Central memory CD4-positive, alpha-beta T cell (primary cell): Measurements from ENCODE around the gene TYW3.
A peak's percentile ranks its signal among the peaks of the same experiment; 100 is the strongest.

Experiments
- DNase-seq: peaks from one replicate; pipeline ENCODE4 v3.0.0; 2022
- total RNA-seq, 3 experiments: gene quantifications; one replicate each; lab custom pipeline; 2026; lab: John Stamatoyannopoulos, UW

The TYW3 gene, protein sequence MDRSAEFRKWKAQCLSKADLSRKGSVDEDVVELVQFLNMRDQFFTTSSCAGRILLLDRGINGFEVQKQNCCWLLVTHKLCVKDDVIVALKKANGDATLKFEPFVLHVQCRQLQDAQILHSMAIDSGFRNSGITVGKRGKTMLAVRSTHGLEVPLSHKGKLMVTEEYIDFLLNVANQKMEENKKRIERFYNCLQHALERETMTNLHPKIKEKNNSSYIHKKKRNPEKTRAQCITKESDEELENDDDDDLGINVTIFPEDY
- 19.5 to 109 (median 44.1) reads per million in 3 experiments for total RNA-seq

DNA sequence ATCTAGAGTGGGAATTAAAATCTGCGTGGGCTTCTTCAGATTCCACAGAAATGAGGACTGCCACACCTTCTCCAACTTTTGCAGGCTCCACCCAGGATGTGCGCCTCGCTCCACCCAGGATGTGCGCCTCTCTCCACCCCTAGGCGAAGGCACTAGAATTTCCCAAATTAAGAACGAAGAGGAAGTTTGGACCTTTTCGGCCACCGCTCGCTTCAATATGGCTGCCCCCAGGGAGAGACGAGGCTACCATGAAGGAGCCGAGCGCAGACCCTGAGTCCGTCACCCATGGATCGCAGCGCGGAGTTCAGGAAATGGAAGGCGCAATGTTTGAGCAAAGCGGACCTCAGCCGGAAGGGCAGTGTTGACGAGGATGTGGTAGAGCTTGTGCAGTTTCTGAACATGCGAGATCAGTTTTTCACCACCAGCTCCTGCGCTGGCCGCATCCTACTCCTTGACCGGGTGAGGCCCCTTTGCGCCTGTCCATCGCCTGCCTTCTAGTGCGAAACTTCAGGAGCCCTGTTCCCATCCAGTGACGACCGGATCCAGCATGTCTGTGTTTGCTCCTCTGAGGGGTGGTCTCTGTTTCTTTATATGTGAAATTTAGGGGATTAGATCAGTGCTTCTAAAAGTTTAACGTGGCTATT, at the start of gene TYW3, which contains the start of gene CRYZ:
TYW3 (plus strand) TSS at position 193 of the 644 bp plus-strand sequence; CDS start at position 286, 93 bp downstream.
CRYZ (minus strand) TSS at position 91 of the 644 bp plus-strand sequence. CDS start 8,229 bp downstream, outside the sequence.
- DNase-seq, result peak; percentile 85

DNA sequence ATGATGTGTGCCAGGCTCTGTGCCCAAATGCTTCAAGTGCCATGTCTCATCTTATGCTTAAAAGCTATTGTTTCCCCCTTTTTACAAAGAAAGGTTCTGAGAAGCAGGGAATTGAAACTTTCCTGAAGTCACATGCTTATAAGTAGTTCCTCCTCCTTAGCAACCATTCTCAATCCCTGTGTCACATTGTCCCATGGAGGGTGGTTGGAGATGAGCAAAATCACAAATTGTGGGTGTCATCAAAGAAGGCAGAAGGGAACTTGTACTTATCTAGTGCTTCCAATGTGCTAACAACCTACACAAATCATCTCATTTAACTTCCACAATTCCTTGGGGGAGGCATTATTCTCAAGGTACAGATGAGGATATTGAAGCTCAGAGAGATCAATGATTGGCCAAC, 49.3 kb upstream of the TYW3 start:
- no peak for DNase-seq

DNA sequence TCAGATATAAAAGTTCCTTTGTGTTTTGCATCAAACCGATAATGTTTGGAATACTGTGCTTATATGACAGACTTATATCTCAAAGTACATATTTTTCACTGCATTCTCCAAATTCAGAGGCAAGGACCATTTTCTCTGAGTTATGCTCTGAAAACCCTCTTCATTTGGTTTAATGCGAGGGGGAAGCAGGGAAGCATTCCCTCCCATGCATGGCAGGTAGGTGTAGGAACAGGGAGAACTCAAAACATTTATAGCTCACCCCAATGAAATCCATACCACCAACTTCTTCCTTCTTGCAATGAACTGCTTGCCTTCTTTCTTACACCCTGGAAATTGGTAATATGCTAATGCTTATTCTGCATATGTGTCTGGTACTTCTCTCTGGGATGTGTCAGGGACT, 48.7 kb upstream of the TYW3 start:
- no peak for DNase-seq

DNA sequence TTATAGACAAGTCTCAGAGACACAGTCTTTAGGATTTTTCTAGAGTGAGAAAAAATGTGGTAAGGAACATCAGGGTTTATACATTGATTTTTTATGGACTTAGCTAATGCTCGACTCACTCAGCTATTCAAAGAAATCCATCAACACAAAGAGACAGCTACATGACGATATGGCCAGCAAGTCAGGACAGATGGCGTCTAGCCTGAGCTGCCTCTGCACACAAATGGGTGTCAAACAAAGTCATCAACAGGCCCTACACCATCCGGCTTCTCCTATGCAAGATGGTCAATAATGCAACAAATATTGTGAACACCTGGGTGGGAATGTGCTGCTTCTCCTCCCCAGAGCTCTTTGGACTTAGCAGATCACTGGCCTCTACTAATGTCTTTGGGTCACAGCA, 46.0 kb upstream of the TYW3 start:
- no peak for DNase-seq

DNA sequence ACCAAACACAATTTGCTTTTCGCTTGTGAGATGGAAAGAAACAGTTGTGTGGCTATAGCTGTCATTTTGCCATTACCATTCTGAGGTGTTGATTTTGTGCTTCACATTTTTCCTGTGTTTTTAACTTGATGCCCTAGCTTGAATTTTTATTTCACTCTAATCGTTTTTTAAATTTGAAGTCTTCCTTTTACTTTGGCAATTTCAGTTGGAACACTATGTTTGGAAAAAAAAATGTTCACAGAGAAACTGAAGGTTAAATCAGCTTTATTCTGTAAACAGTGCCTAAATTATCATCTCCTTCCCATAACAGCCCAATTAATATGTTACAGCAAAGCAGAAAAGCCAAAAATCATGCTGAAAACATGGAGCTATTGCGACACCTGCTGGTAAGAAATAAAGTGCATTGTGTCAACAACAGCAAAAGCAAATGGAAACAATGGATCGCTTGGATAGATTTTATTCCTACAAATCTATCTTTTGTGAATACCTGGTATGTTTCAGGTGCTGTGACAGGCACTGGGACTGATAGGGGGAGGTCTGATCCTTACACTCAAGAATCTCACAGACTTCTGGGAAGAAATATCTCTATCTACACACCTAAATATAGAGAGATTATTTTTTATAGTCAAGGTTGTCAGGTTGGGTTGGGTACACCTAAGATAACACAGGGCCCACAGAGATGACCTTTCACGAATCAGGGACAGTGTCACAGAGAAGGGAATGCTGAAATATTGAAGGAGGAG, 43.2 kb upstream of the TYW3 start:
- peak; percentile 20 for DNase-seq

DNA sequence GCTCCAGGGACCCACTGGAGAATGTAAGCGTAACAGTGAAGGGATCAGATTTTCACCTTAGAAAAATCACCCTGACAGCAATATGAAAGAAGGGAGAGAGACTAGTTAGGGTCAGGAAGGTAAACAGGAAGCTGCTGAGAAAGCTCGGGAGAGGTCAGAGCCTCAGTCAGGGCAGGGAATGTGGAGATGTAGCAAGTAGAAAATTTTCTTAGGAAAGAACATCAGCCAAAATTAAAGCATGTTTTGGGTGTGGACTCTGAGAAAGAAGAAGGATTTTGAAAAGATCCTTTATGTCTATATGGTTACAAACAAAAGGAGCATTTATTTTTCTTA, 42.6 kb upstream of the TYW3 start:
- DNase-seq, result no peak

DNA sequence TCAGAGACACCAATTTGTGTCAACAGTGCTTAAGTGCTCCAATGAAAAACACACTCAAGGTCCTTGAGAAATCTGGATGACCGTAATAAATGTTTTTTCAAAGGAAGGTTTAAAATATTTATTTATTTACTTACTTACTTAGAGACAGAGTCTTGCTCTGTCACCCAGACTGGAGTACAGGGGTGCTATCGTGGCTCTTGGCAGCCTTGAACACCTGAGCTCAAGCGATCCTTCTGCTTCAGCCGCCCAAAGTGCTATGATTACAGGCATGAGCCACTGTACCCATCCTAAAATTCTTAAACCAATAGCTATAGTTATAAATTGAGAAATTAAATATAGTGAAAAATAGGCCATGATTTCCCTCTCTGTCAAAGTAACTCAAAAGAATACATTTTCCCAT, 42.0 kb upstream of the TYW3 start:
- no peak for DNase-seq

DNA sequence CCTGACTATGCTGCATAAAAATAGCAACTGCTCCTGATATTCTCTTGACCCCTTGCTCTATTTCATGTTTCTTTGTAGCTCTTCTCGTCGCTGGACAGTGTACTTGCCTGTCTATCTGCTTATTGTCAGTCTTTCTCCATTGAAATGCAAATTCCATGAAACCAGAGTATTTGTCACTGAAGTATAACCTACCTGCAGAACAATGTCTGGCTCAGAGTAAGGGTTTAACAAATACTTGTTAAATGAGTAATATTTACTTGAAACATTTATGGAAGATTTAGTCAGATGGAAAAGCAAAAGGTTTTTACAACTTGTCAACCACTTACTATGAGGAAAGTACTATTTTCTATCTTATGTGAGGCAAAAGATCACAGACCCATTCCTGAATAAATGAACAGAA, 39.5 kb upstream of the TYW3 start:
- DNase-seq, result no peak

DNA sequence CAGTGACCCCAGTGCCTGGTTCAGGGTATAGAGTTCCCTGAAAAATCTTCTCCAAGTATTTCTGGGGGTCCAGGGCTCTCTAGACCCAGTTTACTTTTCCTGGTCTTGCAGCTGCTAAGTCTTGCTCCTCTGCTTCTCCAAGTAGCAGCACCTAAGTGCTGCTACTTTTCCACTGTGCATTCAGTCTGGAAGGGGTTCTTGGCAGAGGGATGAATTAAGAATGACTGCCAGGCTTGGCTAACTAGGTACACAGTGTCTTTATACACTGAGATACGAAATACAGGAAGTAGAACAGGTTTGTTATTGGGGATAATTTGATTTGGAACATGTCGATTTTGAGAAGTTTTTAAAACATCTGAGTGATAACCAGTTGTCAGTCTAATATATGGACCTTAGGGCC, 35.1 kb upstream of the TYW3 start:
- DNase-seq, result no peak

DNA sequence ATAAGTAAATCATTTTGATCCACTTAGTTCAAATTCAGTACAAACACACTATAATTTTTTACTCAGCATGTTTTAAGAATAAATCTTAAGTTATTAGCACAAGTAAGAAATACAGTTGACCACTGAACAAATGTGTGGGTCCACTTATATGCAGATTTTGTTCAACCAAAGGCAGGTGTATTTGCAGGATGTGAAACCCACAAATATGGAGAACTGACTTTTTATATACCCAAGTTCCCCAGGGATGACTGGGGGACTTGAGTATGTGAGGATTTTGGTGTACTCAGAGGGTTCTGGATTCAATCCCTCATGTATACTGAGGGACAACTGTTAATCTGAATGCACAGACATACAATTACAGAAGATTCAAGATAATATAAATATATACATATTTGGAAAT, 33.6 kb upstream of the TYW3 start:
- no peak for DNase-seq

DNA sequence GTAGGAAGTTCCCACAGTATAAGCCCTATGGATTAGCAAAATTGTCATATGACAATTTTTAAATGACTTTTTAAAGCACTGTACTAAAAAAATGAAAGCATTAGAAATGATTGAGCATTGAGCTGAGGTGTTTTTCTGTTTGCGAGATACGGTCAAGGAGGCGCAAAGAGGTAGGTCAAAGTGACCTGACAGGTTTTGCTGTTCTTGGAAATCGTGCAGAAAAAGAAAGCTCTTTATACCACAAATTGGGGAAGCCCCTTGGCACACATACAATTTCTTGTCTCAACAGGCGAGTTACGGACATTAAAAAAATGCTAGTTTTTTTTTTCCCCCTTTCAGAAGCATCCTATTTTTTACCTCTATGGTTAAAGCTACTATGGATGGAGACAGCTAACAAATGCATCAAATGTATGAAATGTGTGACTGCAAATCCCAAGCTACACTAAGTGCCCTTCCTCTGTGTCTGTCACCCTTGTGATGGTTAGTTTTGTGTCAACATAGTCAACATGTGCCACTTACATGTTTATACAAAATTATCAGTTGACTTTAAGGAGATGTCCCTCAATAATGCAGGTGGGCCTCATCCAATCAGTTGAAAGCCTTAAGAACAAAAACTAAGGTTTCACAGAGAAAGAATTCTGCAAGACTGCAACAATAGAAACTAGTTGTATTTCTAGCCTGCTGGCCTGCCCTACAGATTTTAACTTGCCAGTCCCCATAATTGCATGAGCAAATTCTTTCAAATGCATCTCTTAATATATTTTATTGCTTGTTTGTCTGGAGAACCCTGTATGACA, 29.4 kb upstream of the TYW3 start:
- no peak for DNase-seq

DNA sequence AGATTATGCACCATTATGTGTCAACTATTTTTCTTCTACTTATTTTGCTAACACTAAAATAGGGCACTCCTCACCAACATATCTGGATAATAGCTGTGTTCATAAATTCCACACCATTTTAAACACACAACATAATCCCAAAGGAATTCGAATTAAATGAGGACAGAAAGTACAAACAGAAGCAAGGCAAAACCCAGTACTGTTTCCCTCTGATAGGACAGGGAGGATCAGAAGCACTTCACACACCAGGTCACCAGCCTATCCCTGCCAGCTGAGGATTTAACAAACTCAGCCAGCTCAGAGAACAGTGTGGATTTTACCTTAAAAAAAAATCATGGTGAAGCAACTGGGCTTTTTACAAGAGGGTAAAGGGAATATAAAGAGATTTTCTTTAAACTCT, 20.1 kb upstream of the TYW3 start:
- DNase-seq, result no peak

DNA sequence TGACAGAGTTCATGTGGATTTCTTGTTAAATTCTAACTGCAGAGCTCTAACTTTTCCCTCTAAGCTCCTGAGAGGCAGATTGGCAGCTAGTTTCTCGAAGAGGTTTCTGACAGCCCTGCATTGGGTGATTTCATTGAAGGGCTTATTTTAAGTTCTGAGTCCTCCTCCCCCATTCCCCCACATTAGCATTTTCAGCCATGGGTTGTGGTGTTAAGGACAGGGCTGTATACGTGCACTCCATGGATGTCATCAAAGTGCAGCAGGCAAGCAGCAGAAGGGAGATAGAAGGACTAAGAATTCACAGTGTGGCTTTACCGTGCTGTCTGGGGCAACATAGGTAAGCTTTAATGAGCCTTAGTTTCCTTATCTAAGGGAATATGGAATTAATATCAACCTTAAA, 19.1 kb upstream of the TYW3 start:
- no peak for DNase-seq

DNA sequence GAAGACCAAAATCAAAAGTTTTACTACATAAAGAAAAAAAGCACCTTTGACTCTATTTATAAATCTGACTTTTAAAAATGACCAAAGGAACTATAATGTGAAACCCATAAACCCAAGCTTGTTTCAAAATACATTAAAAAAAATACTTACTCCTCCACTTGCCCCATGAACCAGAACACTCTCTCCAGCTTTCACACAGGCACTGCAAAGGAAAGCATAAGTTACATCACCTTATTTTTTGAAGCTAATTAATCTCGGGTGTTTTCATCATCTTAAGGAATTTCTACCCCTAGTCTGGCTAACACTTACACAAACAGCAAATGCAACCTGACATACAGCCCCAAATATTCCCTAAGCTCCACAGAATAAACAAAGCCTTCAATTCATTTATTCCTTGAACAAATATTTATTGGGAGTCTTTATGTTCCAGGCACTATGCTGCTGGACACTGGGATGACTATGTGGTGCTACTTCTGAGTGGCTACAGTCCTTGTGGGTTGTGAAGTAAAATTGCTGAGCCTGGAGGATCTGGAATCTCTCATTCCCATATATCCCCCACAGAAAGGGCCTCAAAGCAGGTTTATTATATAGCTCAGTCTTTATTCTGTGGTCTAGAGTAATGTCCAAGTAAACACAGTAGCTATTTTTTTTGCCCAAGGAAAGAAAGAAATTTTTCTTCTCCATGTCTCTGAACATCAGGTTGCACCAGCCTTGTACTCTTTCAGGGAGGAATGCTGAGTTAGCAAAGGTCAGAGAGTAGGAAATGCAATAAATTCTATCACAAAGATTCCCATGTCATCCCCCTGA, 18.3 kb upstream of the TYW3 start:
- DNase-seq, result no peak

DNA sequence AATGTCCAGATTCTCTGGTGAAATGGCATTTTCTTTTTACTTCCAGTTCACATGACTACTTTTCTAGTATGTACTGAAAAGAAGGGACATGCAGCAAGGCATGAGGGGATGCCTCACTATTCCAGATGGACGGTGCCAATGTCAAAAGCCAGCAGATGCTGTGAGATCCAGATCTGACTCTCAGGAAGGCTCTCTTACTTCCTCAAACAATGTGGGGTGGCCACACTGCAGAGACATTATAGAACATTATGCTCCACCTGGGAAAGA, 17.8 kb upstream of the TYW3 start:
- DNase-seq, result no peak

DNA sequence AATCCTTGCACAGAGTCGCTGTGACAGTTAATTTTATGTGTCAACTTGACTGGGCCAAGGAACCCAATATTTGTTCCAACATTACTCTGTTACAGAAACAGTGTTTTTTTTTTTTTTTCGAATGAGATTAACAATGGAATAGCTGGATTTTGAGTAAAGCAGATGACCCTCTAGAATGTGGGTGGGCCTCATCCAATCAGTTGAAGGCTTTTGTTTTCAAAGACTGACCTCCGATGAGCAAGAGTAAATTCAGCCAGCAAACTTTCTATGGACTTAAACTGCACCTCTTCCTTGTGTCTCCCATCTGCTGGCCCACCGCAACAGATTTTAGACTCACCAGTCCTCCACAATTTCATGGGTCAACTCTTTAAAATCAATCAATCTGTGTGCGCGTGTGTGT, 17.1 kb upstream of the TYW3 start:
- DNase-seq, result no peak

DNA sequence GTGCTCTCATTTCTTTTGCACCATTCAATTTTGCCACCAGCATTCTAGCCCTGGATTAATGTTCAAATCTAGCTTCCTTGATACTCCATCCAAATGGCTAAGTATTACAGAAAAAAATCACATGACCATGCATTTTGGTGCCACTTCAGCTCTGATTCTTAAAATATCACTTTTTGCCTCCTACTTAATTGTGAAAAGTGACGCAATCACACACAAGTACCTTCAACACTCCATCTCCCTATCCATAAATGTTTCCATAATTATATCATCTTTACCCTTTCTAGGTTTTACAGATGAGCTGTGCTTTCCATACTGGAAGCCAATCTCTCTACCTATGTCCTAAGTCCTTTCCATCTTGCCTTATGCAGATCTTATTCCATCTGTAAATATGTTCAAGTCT, 16.1 kb upstream of the TYW3 start:
- no peak for DNase-seq

DNA sequence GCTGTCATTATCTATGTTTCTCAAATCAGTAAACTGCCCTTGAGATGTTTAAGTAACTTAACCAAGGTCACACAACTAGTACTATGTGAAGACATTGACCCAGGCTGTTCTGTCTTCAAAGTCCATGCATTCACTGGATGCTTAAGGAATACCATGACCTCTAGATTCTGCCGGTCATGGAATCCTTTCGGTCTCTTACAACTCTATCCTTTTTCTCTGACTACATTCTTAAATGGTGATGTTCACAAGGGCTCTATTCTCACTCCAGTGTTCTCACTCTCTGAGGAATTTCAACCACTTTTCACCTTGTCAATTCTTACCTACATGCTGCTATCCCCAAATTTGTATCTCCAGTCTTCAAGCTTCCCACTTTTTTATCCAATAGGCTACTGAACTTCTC, 15.3 kb upstream of the TYW3 start:
- no peak for DNase-seq

DNA sequence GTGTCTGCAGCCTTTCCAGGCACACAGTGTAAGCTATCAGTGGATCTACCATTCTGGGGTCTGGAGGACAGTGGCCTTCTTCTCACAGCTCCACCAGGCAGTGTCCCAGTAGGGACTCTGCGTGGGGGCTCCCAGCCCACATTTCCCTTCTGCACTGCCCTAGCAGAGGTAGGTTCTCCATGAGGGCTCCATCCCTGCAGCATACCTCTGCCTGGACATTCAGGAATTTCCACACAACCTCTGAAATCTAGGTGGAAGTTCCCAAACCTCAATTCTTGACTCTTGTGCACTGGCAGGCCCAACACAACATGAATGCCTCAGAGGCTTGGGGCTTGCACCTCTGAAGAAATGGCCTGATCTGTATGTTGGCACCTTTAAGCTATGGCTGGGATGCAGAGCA, 6.9 kb upstream of the TYW3 start:
- DNase-seq, result no peak

DNA sequence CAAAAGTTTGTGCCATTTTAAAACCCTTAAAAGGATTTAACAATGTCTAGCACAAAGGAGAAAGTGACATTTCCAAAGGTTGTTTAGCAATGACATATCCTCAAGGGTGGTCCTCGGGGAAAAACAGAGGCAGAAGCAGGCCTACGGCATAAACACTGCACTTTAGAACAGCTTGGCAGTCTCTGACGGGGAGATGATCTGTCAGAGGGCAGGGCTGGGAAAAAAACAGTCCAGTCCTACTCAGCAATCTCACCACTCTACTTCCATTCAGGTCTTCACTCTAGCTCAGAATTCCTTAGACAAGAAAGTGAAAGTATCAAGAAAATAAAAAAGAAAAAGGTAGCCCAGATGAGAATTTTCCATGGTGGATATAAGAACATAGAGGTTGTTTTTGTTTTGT, 4.2 kb upstream of the TYW3 start:
- DNase-seq, result no peak

DNA sequence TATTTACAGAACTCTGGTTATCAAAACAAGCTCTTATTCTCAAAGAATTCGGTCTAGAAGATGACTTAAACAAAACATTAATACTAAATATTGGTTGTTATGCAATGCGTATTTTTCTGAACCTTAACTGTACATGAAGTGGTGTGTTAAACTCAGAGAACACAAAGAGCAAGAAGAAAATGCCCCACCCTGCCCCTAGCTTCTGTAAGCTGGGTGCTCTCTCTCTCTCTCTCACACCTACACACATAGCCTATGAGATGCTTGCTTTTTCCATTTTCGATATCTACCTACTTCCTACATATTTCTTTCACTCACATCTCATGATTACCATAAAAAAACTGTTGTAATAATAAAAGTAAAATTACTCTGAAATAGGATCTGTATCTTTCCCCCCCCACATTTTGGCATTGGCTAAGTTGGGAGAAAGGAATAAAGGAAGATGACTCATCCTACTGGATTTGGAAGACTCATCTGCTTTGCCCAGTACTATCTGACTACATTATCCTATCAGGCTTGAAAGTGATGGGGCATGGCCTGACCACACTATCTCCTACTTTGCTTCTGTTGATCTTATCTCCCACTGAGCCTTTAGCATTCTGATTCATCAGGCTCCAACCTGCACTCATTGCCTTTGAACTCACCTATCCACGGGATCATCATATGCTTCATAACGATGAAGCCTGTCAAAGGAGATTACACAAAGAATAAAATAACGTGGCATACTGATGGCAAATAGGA, 3.0 kb upstream of the TYW3 start:
- no peak for DNase-seq
